ENCODE measurements around the gene GSTA5.

DNA sequence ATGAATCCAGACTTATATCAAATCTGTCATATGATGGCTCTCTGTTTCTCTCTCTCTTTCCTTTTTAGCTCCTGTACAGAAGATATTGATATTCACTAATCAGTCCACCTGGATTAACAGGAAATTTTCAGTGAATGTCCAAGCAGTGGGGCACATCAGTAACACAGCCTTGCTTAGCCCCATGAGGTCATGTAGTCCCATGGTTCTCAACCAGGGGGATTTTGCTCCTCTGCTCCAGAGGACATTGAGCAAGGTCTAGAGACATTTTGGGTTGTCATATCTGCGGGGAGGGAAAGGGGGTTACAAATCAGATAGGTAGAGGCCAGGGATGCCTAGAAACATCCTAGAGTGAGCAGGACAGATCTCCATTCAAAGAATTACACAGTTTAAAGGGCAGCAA is 37.8 kb downstream of the GSTA5 start:
- no peak for TF ChIP-seq POLR2A (IDR thresholded peaks at IDR 0.05; ENCODE audit: low read length)
- TF ChIP-seq, protein P1, sequence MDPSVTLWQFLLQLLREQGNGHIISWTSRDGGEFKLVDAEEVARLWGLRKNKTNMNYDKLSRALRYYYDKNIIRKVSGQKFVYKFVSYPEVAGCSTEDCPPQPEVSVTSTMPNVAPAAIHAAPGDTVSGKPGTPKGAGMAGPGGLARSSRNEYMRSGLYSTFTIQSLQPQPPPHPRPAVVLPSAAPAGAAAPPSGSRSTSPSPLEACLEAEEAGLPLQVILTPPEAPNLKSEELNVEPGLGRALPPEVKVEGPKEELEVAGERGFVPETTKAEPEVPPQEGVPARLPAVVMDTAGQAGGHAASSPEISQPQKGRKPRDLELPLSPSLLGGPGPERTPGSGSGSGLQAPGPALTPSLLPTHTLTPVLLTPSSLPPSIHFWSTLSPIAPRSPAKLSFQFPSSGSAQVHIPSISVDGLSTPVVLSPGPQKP (IDR thresholded peaks at IDR 0.05; ENCODE audit: low read depth, low read length), result no peak
- no peak for TF ChIP-seq EP300 (IDR thresholded peaks at IDR 0.05)
- TF ChIP-seq RFX5 (IDR thresholded peaks at IDR 0.05), result no peak
- TF ChIP-seq, protein P2, sequence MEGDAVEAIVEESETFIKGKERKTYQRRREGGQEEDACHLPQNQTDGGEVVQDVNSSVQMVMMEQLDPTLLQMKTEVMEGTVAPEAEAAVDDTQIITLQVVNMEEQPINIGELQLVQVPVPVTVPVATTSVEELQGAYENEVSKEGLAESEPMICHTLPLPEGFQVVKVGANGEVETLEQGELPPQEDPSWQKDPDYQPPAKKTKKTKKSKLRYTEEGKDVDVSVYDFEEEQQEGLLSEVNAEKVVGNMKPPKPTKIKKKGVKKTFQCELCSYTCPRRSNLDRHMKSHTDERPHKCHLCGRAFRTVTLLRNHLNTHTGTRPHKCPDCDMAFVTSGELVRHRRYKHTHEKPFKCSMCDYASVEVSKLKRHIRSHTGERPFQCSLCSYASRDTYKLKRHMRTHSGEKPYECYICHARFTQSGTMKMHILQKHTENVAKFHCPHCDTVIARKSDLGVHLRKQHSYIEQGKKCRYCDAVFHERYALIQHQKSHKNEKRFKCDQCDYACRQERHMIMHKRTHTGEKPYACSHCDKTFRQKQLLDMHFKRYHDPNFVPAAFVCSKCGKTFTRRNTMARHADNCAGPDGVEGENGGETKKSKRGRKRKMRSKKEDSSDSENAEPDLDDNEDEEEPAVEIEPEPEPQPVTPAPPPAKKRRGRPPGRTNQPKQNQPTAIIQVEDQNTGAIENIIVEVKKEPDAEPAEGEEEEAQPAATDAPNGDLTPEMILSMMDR (IDR thresholded peaks at IDR 0.05), result no peak
- no peak for TF ChIP-seq CHD4 (IDR thresholded peaks at IDR 0.05; ENCODE audit: borderline replicate concordance)
- TF ChIP-seq, protein P3, sequence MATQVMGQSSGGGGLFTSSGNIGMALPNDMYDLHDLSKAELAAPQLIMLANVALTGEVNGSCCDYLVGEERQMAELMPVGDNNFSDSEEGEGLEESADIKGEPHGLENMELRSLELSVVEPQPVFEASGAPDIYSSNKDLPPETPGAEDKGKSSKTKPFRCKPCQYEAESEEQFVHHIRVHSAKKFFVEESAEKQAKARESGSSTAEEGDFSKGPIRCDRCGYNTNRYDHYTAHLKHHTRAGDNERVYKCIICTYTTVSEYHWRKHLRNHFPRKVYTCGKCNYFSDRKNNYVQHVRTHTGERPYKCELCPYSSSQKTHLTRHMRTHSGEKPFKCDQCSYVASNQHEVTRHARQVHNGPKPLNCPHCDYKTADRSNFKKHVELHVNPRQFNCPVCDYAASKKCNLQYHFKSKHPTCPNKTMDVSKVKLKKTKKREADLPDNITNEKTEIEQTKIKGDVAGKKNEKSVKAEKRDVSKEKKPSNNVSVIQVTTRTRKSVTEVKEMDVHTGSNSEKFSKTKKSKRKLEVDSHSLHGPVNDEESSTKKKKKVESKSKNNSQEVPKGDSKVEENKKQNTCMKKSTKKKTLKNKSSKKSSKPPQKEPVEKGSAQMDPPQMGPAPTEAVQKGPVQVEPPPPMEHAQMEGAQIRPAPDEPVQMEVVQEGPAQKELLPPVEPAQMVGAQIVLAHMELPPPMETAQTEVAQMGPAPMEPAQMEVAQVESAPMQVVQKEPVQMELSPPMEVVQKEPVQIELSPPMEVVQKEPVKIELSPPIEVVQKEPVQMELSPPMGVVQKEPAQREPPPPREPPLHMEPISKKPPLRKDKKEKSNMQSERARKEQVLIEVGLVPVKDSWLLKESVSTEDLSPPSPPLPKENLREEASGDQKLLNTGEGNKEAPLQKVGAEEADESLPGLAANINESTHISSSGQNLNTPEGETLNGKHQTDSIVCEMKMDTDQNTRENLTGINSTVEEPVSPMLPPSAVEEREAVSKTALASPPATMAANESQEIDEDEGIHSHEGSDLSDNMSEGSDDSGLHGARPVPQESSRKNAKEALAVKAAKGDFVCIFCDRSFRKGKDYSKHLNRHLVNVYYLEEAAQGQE (IDR thresholded peaks at IDR 0.05), result no peak
- no peak for TF ChIP-seq BHLHE40 (IDR thresholded peaks at IDR 0.05; ENCODE audit: low read depth, low read length)
- TF ChIP-seq CHD2 (IDR thresholded peaks at IDR 0.05; ENCODE audit: low read length, partially characterized antibody), result no peak
- TF ChIP-seq CEBPB (IDR thresholded peaks at IDR 0.05), result no peak
- TF ChIP-seq EHMT2 (IDR thresholded peaks at IDR 0.05; ENCODE audit: low read depth), result no peak
